PFSK-1 (cell line): Measurements from ENCODE around the gene RNF130.

Experiments
- FOXP2 ChIP-seq: optimal IDR thresholded peaks from 2 replicates; pipeline ENCODE3; 2011; ENCODE audit warnings: borderline replicate concordance, control low read depth, inconsistent platforms; ENCODE audit not compliant: insufficient read depth; ENCODE audit errors: extremely low read length, extremely low read depth
- POLR2AphosphoS5 ChIP-seq: IDR thresholded peaks from 2 replicates; pipeline ENCODE4 v1.6.1; 2012; ENCODE audit warnings: low read depth, mild to moderate bottlenecking, control low read depth, low read length, moderate library complexity
- SIN3A ChIP-seq: IDR thresholded peaks from 2 replicates; pipeline ENCODE4 v1.6.1; 2012; ENCODE audit warnings: mild to moderate bottlenecking, low read length, moderate library complexity, borderline replicate concordance; ENCODE audit not compliant: insufficient read depth
- TAF1 ChIP-seq: IDR thresholded peaks from 2 replicates; pipeline ENCODE4 v1.6.1; 2012; ENCODE audit warnings: low read length, control low read depth, borderline replicate concordance; ENCODE audit not compliant: insufficient read depth
- TF ChIP-seq, protein P1 (sequence below), 2 experiments: IDR thresholded peaks; 2 replicates each; pipeline versions ENCODE4 v1.6.1 to v1.8.0; 2011 to 2012; ENCODE audit warnings: low read depth in 2 of 2, low read length in 2 of 2, control low read depth in 1 of 2, inconsistent platforms in 1 of 2, mild to moderate bottlenecking in 1 of 2, moderate library complexity in 1 of 2; ENCODE audit not compliant: insufficient read depth in 1 of 2

Gene RNF130

DNA sequence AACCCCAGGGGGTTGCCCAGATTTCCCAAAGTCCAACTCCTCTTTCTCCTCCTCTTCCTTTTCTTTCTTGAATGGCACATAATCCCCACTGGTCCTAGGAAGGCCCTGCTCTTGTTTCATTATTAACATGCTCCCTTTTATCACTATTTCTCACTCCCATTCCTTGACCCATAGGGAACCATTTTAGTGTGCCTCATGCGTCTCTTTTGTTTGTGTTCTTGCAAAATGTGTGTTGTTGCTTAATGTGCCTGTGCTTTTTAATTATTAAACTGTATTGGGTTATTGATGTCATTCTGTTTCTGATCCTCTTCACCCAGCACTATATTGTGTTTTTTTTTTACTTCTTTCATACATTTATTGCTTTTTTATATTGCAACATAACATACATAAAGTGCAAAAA is 4.1 kb upstream of the RNF130 start:
- TF ChIP-seq SIN3A (no peak), FOXP2 (no peak), TAF1 (no peak), POLR2AphosphoS5 (no peak)
- TF ChIP-seq, protein P1, sequence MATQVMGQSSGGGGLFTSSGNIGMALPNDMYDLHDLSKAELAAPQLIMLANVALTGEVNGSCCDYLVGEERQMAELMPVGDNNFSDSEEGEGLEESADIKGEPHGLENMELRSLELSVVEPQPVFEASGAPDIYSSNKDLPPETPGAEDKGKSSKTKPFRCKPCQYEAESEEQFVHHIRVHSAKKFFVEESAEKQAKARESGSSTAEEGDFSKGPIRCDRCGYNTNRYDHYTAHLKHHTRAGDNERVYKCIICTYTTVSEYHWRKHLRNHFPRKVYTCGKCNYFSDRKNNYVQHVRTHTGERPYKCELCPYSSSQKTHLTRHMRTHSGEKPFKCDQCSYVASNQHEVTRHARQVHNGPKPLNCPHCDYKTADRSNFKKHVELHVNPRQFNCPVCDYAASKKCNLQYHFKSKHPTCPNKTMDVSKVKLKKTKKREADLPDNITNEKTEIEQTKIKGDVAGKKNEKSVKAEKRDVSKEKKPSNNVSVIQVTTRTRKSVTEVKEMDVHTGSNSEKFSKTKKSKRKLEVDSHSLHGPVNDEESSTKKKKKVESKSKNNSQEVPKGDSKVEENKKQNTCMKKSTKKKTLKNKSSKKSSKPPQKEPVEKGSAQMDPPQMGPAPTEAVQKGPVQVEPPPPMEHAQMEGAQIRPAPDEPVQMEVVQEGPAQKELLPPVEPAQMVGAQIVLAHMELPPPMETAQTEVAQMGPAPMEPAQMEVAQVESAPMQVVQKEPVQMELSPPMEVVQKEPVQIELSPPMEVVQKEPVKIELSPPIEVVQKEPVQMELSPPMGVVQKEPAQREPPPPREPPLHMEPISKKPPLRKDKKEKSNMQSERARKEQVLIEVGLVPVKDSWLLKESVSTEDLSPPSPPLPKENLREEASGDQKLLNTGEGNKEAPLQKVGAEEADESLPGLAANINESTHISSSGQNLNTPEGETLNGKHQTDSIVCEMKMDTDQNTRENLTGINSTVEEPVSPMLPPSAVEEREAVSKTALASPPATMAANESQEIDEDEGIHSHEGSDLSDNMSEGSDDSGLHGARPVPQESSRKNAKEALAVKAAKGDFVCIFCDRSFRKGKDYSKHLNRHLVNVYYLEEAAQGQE (IDR thresholded peaks at IDR 0.05; ENCODE audit: insufficient read depth in 1 of 2, low read depth in 2 of 2, low read length in 2 of 2), result no peak

DNA sequence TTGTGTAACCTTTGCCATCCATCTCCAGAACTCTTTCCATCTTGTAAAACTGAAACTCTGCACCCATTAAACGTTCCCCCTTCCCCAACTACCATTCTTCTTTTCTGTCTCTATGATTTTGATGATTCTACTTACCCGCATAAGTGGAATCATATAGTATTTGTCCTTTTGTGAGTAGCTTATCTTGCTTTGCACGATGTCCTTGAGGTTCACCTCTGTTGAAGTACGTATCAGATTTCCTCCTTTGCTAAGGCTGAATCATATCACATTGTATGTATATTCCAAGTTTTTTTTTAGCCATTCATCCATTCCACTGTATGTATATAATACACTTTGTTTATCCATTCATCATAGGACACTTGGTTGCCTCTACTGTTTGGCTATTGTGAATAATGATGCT is 2.9 kb upstream of the RNF130 start:
- TF ChIP-seq, protein P1 (IDR thresholded peaks at IDR 0.05; ENCODE audit: insufficient read depth in 1 of 2, low read depth in 2 of 2, low read length in 2 of 2), result no peak
- no peak for TF ChIP-seq POLR2AphosphoS5
- TF ChIP-seq TAF1, result no peak
- TF ChIP-seq SIN3A, result no peak
- no peak for TF ChIP-seq FOXP2

DNA sequence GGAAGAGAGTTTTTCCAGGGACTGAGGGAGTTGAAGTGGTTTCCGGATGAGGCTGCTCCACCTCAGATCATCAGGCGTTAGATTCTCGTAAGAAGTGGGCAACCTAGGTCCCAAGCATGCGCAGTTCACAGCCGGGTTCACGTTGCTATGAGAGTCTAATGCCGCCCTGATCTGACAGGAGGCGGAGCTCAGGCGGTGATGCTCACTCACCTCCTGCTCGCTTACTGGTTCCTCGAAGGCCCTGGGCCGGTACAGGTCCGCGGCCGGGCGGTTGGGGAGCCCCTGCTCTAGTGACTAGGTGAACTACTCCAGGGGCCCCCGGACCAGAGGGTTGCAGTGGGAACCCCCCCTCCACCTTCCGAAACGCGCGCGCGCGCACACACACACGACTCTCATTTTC is 997 bp upstream of the RNF130 start:
- TF ChIP-seq, protein P1 (IDR thresholded peaks at IDR 0.05; ENCODE audit: insufficient read depth in 1 of 2, low read depth in 2 of 2, low read length in 2 of 2), result no peak
- TF ChIP-seq SIN3A (no peak), POLR2AphosphoS5 (no peak), FOXP2 (no peak)

DNA sequence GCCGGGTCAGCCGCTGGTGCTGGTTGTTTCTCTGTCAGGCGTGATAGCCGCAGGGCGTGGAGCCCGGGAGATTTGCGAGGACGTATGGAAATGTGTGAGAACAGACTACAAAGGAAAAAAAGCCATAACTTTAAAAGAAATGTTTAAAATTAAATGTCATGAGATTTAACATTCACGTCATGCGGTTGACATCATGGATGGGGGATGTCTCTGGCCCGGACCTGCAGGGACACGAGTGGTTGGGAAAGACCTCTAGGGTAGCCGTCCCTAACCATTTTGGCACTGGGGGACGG is 643 bp upstream of the RNF130 start:
- TF ChIP-seq SIN3A (no peak), POLR2AphosphoS5 (no peak), TAF1 (no peak), FOXP2 (no peak)
- TF ChIP-seq, protein P1 (IDR thresholded peaks at IDR 0.05; ENCODE audit: insufficient read depth in 1 of 2, low read depth in 2 of 2, low read length in 2 of 2), result no peak

DNA sequence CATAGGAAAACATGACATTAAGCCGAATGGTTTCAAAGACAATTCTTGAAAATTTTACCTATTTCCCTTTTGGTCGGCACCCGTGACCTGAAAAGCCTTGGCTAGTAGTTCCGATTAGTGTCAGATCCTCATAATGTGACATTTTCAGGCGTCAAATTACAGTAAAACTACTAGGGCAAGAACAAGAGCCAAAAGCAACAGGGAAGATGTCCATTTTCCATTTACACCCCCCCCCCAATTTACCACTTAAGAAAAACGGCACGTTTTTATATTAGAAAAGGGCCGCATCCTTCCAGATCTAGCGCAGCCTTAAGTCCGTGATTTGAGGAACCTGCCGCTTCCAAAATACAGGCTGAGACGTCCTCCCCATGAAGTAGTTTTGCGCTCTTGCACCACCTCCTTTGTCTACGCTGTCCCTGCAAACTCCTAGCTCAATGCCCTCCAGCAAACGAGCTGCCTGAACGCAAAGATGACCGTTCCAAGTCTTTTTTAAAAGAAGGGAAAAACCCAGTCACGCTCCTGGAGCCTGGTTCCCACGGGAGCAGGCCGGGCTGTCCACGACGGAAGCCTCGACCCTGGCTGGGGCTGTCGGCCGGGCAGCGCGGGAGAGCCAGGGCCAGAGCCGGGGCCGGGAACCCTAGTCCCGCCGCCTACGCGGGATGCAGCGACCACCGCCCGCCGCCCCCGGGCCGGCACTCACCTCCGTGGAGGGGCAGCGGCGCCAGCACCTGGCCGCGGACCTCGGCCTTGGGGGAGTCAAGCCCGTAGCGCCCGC is 616 bp downstream of the RNF130 start:
- no peak for TF ChIP-seq TAF1
- TF ChIP-seq SIN3A, result no peak
